Measurements from ENCODE around the gene STK26.
A peak's percentile ranks its signal among the peaks of the same experiment; 100 is the strongest.

Gene STK26

DNA sequence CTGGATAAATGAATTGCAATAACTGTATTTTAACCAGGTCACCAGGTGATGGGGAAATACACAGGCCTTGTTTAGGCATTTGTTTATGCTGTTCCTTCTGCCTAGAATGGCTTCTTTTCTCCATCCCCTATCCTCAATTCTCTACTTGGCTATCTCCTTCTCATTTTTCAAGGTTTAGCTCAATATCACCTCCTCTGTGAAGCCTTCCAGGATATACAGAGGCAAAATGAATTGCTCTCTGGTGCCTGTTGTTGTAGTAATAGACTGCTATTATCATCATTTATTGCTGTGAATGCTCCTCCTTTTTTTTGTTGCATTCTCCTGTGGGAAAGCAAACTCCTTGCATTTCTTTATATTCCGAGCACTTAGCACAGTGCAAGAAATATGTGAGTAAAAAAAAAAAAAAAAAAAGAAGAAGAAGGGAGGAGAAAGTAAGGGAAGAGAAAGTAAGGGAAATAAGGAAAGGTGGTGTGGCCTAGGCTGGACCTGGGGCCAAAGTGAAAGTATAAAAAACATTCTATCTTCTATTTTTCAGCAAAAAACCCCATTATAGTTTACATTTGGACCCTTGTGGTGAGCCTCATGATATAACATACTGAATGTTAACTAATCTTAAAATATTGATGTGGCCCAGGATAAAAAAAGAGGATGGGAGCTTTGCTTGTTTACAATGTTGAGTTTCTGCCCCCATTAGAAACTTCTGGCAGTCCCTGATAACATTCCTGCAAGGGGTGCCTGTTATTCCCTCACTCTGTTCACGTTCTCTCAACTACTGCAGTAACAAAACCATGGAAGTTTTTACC lies 6.3 kb upstream of the STK26 start:
- H3K27ac ChIP-seq (ENCODE audit: low read length) = no peak overlapping the region
- H3K36me3 ChIP-seq (ENCODE audit: control insufficient read depth in 1 of 2, insufficient read depth in 2 of 2, low read length in 2 of 2) = no peaks in the 10 kb centered on the region
- H3K27me3 ChIP-seq (ENCODE audit: low read depth, low read length) = no peaks in the 10 kb centered on the region
- H3K4me1 ChIP-seq (ENCODE audit: control insufficient read depth in 1 of 2, insufficient read depth in 2 of 2, low read length in 2 of 2) = no peaks in the 10 kb centered on the region
- H3K9me3 ChIP-seq (ENCODE audit: control insufficient read depth in 1 of 2, low read length in 2 of 2) = no peaks in the 10 kb centered on the region
- no peak overlapping the region for H3K4me3 ChIP-seq (ENCODE audit: low read depth in 1 of 2, low read length in 2 of 2)

DNA sequence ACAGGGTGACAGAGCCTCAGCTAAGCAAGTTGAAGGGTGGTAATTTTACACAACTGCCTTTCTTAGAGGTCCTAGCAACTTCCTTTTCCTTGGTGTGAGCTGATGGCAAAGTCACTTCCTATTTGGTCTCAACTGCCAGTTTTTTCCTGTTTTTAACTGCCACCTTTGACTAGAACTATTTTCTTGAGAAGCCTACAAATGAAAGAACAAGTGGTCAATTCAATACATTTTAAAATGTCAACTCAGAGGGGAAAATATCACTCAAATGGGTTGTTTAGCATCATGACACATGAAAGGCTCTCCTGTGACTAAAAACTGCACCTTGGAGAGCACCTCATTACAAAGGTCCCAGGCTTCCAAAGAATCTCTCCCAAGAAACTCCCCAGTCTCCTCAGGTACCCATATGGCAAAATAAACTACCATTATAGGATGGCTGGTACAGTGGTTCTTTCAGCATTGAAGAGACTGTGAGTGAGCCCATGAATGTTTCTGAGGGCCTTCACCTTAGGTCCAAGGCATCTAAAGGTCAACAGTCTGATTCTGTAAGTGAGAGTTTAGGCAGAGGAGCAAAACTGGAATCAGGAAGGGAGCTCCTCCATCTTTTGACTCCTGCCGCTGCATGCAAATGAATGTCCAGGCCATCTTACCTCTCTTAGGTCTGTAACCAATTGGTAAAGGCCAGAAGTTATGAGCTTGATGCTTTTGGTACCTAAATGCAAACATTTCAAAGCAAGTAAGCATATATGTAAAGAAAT lies 5.5 kb upstream of the STK26 start:
- Histone ChIP-seq H3K4me1 (ENCODE audit: control insufficient read depth in 1 of 2, insufficient read depth in 2 of 2, low read length in 2 of 2) (peaks cover 0 to 2% of the 10 kb centered on the region in 2 donors), H3K27me3 (ENCODE audit: low read depth, low read length) (no peaks in the 10 kb centered on the region), H3K27ac (ENCODE audit: low read length) (no peak overlapping the region), H3K36me3 (ENCODE audit: control insufficient read depth in 1 of 2, insufficient read depth in 2 of 2, low read length in 2 of 2) (no peaks in the 10 kb centered on the region), H3K9me3 (ENCODE audit: control insufficient read depth in 1 of 2, low read length in 2 of 2) (no peaks in the 10 kb centered on the region), H3K4me3 (ENCODE audit: low read depth in 1 of 2, low read length in 2 of 2) (no peak overlapping the region)

DNA sequence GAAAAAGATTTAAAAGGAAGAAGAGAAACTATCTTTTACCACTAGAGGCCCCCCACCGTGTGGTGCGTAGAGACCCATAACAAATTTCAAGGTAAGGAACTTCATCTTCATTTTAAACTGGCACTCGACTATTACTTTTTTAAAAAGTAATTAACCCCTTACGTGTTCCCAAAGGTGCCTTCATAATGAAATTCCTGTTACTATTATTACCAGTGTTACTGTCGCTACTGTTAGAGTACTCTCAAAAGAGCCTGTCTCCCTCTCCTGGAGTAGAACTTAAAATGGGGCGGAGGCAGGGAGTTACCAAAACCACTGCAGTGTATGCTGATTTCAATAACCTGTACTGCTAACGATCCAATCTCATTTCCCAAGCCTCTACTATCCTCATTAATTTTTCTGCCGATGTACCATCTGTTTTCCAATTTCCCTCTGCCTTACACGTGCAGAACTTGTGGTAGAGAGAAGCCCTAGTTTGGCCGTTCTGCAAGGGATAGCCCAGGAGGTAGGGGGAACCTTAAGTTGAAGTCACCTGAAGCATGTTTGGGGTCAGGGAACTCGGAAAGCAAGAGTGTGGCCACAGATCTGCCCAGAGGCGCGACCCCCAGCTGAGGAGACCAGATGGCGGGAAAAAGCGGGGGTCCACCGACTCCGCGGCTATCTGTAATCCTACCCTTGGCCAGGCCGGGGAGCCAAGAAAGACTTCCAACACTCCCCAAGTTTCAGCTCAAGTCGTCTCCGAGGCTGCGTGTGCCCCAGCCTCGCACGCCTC lies 720 bp upstream of the STK26 start:
- H3K27ac ChIP-seq (ENCODE audit: low read length) = no peak overlapping the region
- H3K27me3 ChIP-seq (ENCODE audit: low read depth, low read length) = no peaks in the 10 kb centered on the region
- H3K4me3 ChIP-seq (ENCODE audit: low read depth in 1 of 2, low read length in 2 of 2) = peak overlapping the region; percentile 56 to 81
- H3K36me3 ChIP-seq (ENCODE audit: control insufficient read depth in 1 of 2, insufficient read depth in 2 of 2, low read length in 2 of 2) = no peaks in the 10 kb centered on the region
- no peaks in the 10 kb centered on the region for H3K9me3 ChIP-seq (ENCODE audit: control insufficient read depth in 1 of 2, low read length in 2 of 2)
- H3K4me1 ChIP-seq (ENCODE audit: control insufficient read depth in 1 of 2, insufficient read depth in 2 of 2, low read length in 2 of 2) = peaks cover 0 to 3% of the 10 kb centered on the region in 2 donors

DNA sequence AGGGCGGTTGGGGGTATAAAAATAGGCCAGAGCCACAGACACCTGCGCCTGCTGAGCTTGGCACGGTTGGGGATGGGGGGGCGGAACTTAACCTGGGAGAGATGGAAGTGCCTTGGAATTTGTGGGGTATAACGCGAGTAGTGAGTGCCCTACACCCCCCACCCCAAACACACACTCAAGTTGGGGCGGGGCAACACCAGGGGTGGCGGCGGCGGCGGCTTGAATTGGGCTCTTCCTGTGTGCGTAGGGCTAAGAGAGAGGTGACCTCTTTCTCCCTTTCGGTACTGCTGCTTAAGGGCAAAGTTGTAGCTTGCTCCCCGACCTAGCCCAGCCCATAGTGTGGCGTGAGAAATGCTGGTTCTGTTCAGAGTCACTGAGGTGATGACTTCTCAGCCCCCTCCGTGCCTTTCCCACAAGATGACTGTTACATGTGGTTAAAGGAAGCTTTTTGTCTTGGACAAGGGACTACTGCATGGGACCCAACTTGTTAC lies 839 bp downstream of the STK26 start:
- no peaks in the 10 kb centered on the region for H3K36me3 ChIP-seq (ENCODE audit: control insufficient read depth in 1 of 2, insufficient read depth in 2 of 2, low read length in 2 of 2)
- H3K9me3 ChIP-seq (ENCODE audit: control insufficient read depth in 1 of 2, low read length in 2 of 2) = no peaks in the 10 kb centered on the region
- H3K4me1 ChIP-seq (ENCODE audit: control insufficient read depth in 1 of 2, insufficient read depth in 2 of 2, low read length in 2 of 2) = peaks cover 0 to 3% of the 10 kb centered on the region in 2 donors
- H3K4me3 ChIP-seq (ENCODE audit: low read depth in 1 of 2, low read length in 2 of 2) = peak overlapping the region; percentile 56 to 81
- no peaks in the 10 kb centered on the region for H3K27me3 ChIP-seq (ENCODE audit: low read depth, low read length)
- no peak overlapping the region for H3K27ac ChIP-seq (ENCODE audit: low read length)

DNA sequence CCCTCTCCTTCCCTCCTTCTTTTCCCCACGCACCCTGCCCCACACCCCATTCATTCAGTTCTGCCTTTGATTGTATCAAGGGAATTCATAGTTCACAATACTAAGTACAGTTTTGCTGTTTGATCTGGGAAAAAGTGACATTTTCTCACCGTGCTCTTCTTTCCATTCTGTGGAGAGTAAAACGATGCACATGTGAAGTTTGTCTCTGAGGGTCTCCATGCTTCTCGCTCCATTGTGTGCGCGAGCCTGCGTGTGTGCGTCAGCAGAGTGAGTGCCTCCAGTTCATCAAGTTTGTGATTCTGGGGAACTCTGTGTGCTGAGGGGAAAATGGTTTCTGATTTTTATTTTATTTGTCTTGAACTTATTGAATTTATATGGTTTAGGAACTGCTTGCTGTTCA lies 1.9 kb downstream of the STK26 start:
- no peaks in the 10 kb centered on the region for H3K27me3 ChIP-seq (ENCODE audit: low read depth, low read length)
- no peaks in the 10 kb centered on the region for H3K9me3 ChIP-seq (ENCODE audit: control insufficient read depth in 1 of 2, low read length in 2 of 2)
- H3K4me3 ChIP-seq (ENCODE audit: low read depth in 1 of 2, low read length in 2 of 2) = no peak overlapping the region

DNA sequence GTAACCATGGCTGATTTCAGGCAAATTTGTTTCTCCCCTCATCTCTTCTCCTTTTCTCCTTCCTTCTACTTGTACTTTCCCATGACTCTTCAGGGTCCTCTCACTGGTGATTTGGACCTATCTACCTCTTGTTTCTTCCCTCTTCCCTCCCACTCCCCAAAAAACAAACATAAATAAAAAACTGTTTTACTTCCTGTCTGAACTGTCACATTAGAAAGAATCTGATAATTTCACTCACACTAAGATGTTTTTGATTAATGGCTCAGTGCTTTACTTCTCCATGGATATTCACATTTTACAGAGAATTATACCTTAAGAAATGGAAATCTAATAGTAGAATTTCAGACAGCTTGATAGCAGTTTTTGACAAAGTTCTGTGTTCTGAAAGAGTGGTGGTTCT lies 7.2 kb downstream of the STK26 start:
- H3K36me3 ChIP-seq (ENCODE audit: control insufficient read depth in 1 of 2, insufficient read depth in 2 of 2, low read length in 2 of 2) = no peaks in the 10 kb centered on the region
- H3K9me3 ChIP-seq (ENCODE audit: control insufficient read depth in 1 of 2, low read length in 2 of 2) = no peaks in the 10 kb centered on the region
- no peaks in the 10 kb centered on the region for H3K27me3 ChIP-seq (ENCODE audit: low read depth, low read length)
- H3K4me1 ChIP-seq (ENCODE audit: control insufficient read depth in 1 of 2, insufficient read depth in 2 of 2, low read length in 2 of 2) = no peaks in the 10 kb centered on the region
- no peak overlapping the region for H3K4me3 ChIP-seq (ENCODE audit: low read depth in 1 of 2, low read length in 2 of 2)
- H3K27ac ChIP-seq (ENCODE audit: low read length) = no peak overlapping the region

More for the DNA sequence above, 1.9 kb downstream of the STK26 start:
- Histone ChIP-seq H3K4me1 (ENCODE audit: control insufficient read depth in 1 of 2, insufficient read depth in 2 of 2, low read length in 2 of 2) (peaks cover 0 to 3% of the 10 kb centered on the region in 2 donors), H3K27ac (ENCODE audit: low read length) (no peak overlapping the region), H3K36me3 (ENCODE audit: control insufficient read depth in 1 of 2, insufficient read depth in 2 of 2, low read length in 2 of 2) (no peaks in the 10 kb centered on the region)

DNA sequence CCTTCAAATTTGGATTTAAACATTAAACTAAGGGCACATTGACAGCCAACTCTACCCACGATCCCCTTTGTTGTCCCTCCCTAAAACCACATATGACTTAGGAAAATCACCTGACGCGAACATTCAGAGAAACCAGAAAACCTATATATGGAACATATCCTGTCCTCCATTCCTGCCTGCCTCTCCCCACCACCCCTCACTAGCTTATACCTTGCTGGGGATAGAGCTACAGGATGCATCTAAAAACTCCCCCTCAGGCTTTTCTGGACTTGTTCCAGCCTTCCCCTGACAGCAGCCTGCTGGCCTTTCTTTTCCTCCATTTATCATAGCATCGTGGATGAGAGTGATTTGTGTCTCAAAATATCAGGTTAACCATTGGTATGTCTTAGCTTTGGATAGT lies 8.8 kb downstream of the STK26 start:
- Histone ChIP-seq H3K4me3 (ENCODE audit: low read depth in 1 of 2, low read length in 2 of 2) (no peak overlapping the region), H3K27ac (ENCODE audit: low read length) (no peak overlapping the region), H3K36me3 (ENCODE audit: control insufficient read depth in 1 of 2, insufficient read depth in 2 of 2, low read length in 2 of 2) (no peaks in the 10 kb centered on the region), H3K27me3 (ENCODE audit: low read depth, low read length) (no peaks in the 10 kb centered on the region), H3K4me1 (ENCODE audit: control insufficient read depth in 1 of 2, insufficient read depth in 2 of 2, low read length in 2 of 2) (no peaks in the 10 kb centered on the region), H3K9me3 (ENCODE audit: control insufficient read depth in 1 of 2, low read length in 2 of 2) (no peaks in the 10 kb centered on the region)

DNA sequence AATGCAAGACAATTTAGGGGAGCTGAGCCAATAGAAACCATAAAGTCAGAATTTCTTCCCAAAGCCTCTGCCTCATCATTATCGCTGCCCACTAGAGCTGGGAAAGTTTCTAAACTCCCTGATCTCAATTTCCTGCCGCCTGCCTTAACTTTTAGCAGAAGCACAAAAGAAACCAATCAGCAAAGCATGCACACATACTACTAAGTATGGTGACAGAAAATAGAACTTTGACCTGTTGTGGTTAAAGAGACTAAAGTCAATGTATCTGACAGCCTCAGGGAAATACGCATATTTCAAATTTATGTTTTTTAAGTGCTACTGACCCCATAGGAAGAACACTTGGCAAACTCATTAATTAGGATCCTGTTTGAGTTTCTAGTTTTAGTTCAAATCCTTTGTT lies 10.1 kb downstream of the STK26 start:
- Histone ChIP-seq H3K27me3 (ENCODE audit: low read depth, low read length) (no peaks in the 10 kb centered on the region), H3K9me3 (ENCODE audit: control insufficient read depth in 1 of 2, low read length in 2 of 2) (no peaks in the 10 kb centered on the region), H3K36me3 (ENCODE audit: control insufficient read depth in 1 of 2, insufficient read depth in 2 of 2, low read length in 2 of 2) (no peaks in the 10 kb centered on the region), H3K27ac (ENCODE audit: low read length) (no peak overlapping the region), H3K4me3 (ENCODE audit: low read depth in 1 of 2, low read length in 2 of 2) (no peak overlapping the region), H3K4me1 (ENCODE audit: control insufficient read depth in 1 of 2, insufficient read depth in 2 of 2, low read length in 2 of 2) (no peaks in the 10 kb centered on the region)

DNA sequence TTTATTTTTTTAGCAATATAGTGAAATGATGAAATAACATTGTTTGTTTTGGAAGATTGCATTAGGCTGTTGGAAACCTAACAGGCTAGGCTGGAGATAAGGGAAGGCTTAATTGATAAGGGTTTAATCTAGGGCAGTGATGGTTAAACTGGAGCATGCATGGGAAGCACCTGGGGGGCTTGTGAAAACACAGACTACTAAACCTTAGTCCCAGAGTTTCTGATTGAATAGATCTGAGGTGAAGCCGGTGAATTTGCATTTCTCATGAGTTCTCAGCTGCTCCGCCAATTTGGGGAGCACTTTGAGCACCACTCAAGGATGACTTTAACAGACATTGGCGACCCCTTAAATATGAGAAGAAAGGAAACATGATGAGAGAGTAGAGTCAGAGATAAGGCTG lies 11.5 kb downstream of the STK26 start:
- Histone ChIP-seq H3K36me3 (ENCODE audit: control insufficient read depth in 1 of 2, insufficient read depth in 2 of 2, low read length in 2 of 2) (no peaks in the 10 kb centered on the region), H3K9me3 (ENCODE audit: control insufficient read depth in 1 of 2, low read length in 2 of 2) (no peaks in the 10 kb centered on the region), H3K27ac (ENCODE audit: low read length) (no peak overlapping the region), H3K27me3 (ENCODE audit: low read depth, low read length) (no peaks in the 10 kb centered on the region), H3K4me3 (ENCODE audit: low read depth in 1 of 2, low read length in 2 of 2) (no peak overlapping the region), H3K4me1 (ENCODE audit: control insufficient read depth in 1 of 2, insufficient read depth in 2 of 2, low read length in 2 of 2) (no peaks in the 10 kb centered on the region)

DNA sequence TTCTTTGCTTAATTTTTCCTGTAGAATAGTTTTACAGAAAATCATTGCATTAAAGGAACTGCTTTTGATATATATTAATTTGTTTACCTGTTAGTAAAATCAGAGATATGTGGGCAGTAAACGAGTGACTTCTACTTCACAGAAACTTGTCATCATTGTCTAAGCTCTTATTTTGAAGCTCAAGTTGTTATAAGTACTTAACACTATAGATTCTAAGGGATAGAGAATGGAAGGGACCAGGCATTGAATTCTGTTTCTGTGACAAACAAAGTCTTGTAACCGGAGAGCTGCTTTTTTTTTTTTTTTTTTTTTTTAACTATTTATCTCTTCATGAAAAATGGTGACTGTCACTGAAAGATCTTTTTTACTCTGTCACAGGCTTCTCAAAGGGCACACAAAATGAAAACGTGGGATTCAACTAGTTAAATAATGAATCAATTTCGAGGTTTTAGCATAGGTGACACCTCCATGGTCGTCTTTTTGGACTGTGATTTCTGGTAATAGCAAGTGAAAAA lies 14.4 kb downstream of the STK26 start:
- H3K27me3 ChIP-seq (ENCODE audit: low read depth, low read length) = no peaks in the 10 kb centered on the region
- H3K4me1 ChIP-seq (ENCODE audit: control insufficient read depth in 1 of 2, insufficient read depth in 2 of 2, low read length in 2 of 2) = no peaks in the 10 kb centered on the region

DNA sequence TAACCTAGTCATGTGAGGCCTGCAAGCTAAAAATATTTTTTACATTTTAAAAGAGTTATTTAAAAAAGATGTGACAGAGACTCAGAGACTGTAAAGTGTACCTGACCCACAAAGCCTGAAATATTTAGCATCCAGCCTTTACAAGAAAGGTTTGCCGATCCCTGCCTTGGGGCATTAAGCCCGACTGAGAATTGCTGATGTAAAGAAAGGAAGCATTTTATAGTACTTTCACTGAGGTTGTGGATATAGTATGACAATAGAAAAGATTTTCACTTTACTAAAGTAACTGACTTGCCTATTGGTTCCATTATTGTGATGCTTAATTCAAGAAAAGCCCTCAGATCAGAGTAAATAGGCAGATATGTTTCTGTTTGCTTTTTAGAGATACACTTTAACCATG lies 17.0 kb downstream of the STK26 start:
- Histone ChIP-seq H3K27me3 (ENCODE audit: low read depth, low read length) (no peaks in the 10 kb centered on the region), H3K4me1 (ENCODE audit: control insufficient read depth in 1 of 2, insufficient read depth in 2 of 2, low read length in 2 of 2) (no peaks in the 10 kb centered on the region), H3K4me3 (ENCODE audit: low read depth in 1 of 2, low read length in 2 of 2) (no peak overlapping the region), H3K27ac (ENCODE audit: low read length) (no peak overlapping the region), H3K36me3 (ENCODE audit: control insufficient read depth in 1 of 2, insufficient read depth in 2 of 2, low read length in 2 of 2) (no peaks in the 10 kb centered on the region), H3K9me3 (ENCODE audit: control insufficient read depth in 1 of 2, low read length in 2 of 2) (no peaks in the 10 kb centered on the region)

More for the DNA sequence above, 14.4 kb downstream of the STK26 start:
- no peaks in the 10 kb centered on the region for H3K36me3 ChIP-seq (ENCODE audit: control insufficient read depth in 1 of 2, insufficient read depth in 2 of 2, low read length in 2 of 2)
- no peak overlapping the region for H3K4me3 ChIP-seq (ENCODE audit: low read depth in 1 of 2, low read length in 2 of 2)
- H3K27ac ChIP-seq (ENCODE audit: low read length) = no peak overlapping the region
- no peaks in the 10 kb centered on the region for H3K9me3 ChIP-seq (ENCODE audit: control insufficient read depth in 1 of 2, low read length in 2 of 2)

All from muscle layer of duodenum (tissue), 2 donors.